Hepatocyte (in vitro differentiated cells): ENCODE data around the gene KYAT1. TPM values are rescaled to one million over a fixed set of nuclear protein-coding genes. Genes with fewer than 3 reads are reported as not detected.
A peak's percentile ranks its signal among the peaks of the same experiment; 100 is the strongest.

Source experiments
- DNase-seq: peaks from one replicate; pipeline ENCODE4 v3.0.0-alpha.2; 2016; ENCODE audit warnings: low spot score
- H2AFZ ChIP-seq: fragments of 200-600 bp; sonication (generic); 2 replicates; pipeline ENCODE4 v1.6.0; 2016; ENCODE audit warnings: antibody characterized with exemption, mild to moderate bottlenecking
- H3K27ac ChIP-seq: fragments of 200-600 bp; sonication (generic); 2 replicates; pipeline ENCODE4 v1.5.1; 2016; ENCODE audit warnings: mild to moderate bottlenecking
- H3K27me3 ChIP-seq: fragments of 200-600 bp; sonication (generic); 2 replicates; pipeline ENCODE4 v1.6.1; 2016
- H3K36me3 ChIP-seq: fragments of 200-600 bp; sonication (generic); replicated peaks from 2 replicates; pipeline ENCODE4 v1.5.1; 2016; ENCODE audit warnings: low read depth; ENCODE audit not compliant: insufficient read depth
- H3K4me1 ChIP-seq: fragments of 200-600 bp; sonication (generic); 2 replicates; pipeline ENCODE4 v1.5.1; 2016; ENCODE audit warnings: mild to moderate bottlenecking, moderate library complexity; ENCODE audit not compliant: insufficient read depth
- H3K4me2 ChIP-seq: fragments of 200-600 bp; sonication (generic); 2 replicates; pipeline ENCODE4 v1.6.0; 2016
- H3K4me3 ChIP-seq: fragments of 200-600 bp; sonication (generic); 2 replicates; pipeline ENCODE4 v1.5.1; 2016; ENCODE audit warnings: mild to moderate bottlenecking
- H3K79me2 ChIP-seq: fragments of 200-600 bp; sonication (generic); 2 replicates; pipeline ENCODE4 v1.6.0; 2017; ENCODE audit warnings: mild to moderate bottlenecking
- H3K9me2 ChIP-seq: fragments of 200-600 bp; sonication (generic); replicated peaks from 2 replicates; pipeline ENCODE4 v1.6.0; 2017; ENCODE audit warnings: mild to moderate bottlenecking; ENCODE audit not compliant: insufficient read depth
- H3K9me3 ChIP-seq: fragments of 200-600 bp; sonication (generic); 2 replicates; pipeline ENCODE4 v1.5.1; 2016; ENCODE audit warnings: low read depth, mild to moderate bottlenecking
- H4K20me1 ChIP-seq: fragments of 200-600 bp; sonication (generic); 2 replicates; pipeline ENCODE4 v1.6.0; 2016; ENCODE audit warnings: mild to moderate bottlenecking; ENCODE audit not compliant: insufficient read depth, poor library complexity, severe bottlenecking
- CTCF ChIP-seq: fragments of 200-600 bp; sonication (generic); IDR thresholded peaks from 2 replicates; pipeline ENCODE4 v1.5.1; 2016; ENCODE audit warnings: antibody characterized with exemption, mild to moderate bottlenecking; ENCODE audit not compliant: poor library complexity
- EZH2 ChIP-seq: fragments of 200-600 bp; sonication (generic); IDR thresholded peaks from 2 replicates; pipeline ENCODE4 v1.6.1; 2016; ENCODE audit warnings: antibody characterized with exemption, mild to moderate bottlenecking, borderline replicate concordance
- EZH2phosphoT487 ChIP-seq: fragments of 200-600 bp; sonication (generic); IDR thresholded peaks from one replicate; pipeline ENCODE4 v1.6.1; 2018; ENCODE audit warnings: antibody characterized with exemption, mild to moderate bottlenecking, low read depth, moderate library complexity; ENCODE audit not compliant: unreplicated experiment, severe bottlenecking
- WGBS: methylation state at CpG from one replicate; pipeline ENCODE4 v1.1.6; 2016; ENCODE audit warnings: low lambda C conversion rate; ENCODE audit errors: missing lambda C conversion rate; 5-methylcytosine and 5-hydroxymethylcytosine counted together
- polyA plus RNA-seq: library from polyadenylated mRNA; unstranded; fragments of >200 nt; fragmentation: Nextera tagmentation; extraction: Ambion mirVana; gene quantifications from 2 replicates; pipeline ENCODE4 v1.2.1, GENCODE V29; 2016
- total RNA-seq: library from RNA; depleted of rRNA; stranded (reverse); fragments of >200 nt; gene quantifications from 2 replicates; pipeline ENCODE4 v1.2.3, GENCODE V29; 2014

KYAT1 gene
- total and polyA plus RNA-seq, 2 experiments from 2014 or later = 5.1 to 8.7 TPM

GRCh38 chr9:128917151-128917849 lies 35.5 kb upstream of the KYAT1 start:
- H3K4me3 ChIP-seq = no peak overlapping the region
- peaks cover 37% of the 10 kb centered on the region for H3K4me1 ChIP-seq
- H3K4me2 ChIP-seq = no peak overlapping the region
- H3K9me2 ChIP-seq = no peaks in the 10 kb centered on the region
- TF ChIP-seq EZH2 (no peak), EZH2phosphoT487 (no peak), CTCF (no peak)
- DNase-seq = no peak
- H3K27ac ChIP-seq = peak overlapping the region; percentile 21
- H2AFZ ChIP-seq = no peak overlapping the region
- H3K27me3 ChIP-seq = no peaks in the 10 kb centered on the region
- H3K79me2 ChIP-seq = peaks cover 21% of the 10 kb centered on the region
- WGBS = 88% methylated on average over 26 of the region's 26 CpGs
- no peaks in the 10 kb centered on the region for H3K36me3 ChIP-seq
- H3K9me3 ChIP-seq = no peaks in the 10 kb centered on the region
- H4K20me1 ChIP-seq = no peaks in the 10 kb centered on the region

DNA sequence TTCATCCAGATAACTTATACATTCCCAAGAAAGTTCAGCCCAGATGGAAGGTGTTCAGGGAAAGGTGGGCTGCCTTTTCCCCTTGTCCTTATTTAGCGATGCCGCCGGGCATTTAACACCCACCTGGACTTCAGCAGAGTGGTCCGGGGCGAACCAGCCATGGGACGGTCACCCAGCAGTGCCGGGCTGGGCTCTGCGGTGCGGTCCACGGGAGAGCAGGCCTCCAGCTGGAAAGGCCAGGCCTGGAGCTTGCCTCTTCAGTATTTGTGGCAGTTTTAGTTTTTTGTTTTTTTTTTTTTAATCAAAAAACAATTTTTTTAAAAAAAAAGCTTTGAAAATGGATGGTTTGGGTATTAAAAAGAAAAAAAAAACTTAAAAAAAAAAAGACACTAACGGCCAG lies 35.0 kb upstream of the KYAT1 start:
- H3K4me1 ChIP-seq = peaks cover 39% of the 10 kb centered on the region
- no peaks in the 10 kb centered on the region for H3K9me2 ChIP-seq
- peaks cover 26% of the 10 kb centered on the region for H3K79me2 ChIP-seq
- no peak overlapping the region for H3K4me2 ChIP-seq
- no peak for DNase-seq
- H3K27me3 ChIP-seq = no peaks in the 10 kb centered on the region
- 97% methylated on average over 11 of the region's 11 CpGs for WGBS
- no peaks in the 10 kb centered on the region for H4K20me1 ChIP-seq
- H3K27ac ChIP-seq = peak overlapping the region; percentile 21
- no peaks in the 10 kb centered on the region for H3K9me3 ChIP-seq
- H2AFZ ChIP-seq = no peak overlapping the region
- H3K36me3 ChIP-seq = no peaks in the 10 kb centered on the region
- TF ChIP-seq EZH2 (no peak), EZH2phosphoT487 (no peak), CTCF (no peak)
- no peak overlapping the region for H3K4me3 ChIP-seq

GRCh38 chr9:128916204-128916603 lies 34.5 kb upstream of the KYAT1 start:
- Histone ChIP-seq H3K27ac (no peak overlapping the region), H3K27me3 (no peaks in the 10 kb centered on the region), H3K4me2 (no peak overlapping the region), H3K9me3 (no peaks in the 10 kb centered on the region), H3K79me2 (peaks cover 32% of the 10 kb centered on the region), H3K4me3 (no peak overlapping the region), H4K20me1 (no peaks in the 10 kb centered on the region), H3K9me2 (no peaks in the 10 kb centered on the region), H3K36me3 (no peaks in the 10 kb centered on the region), H3K4me1 (peaks cover 39% of the 10 kb centered on the region), H2AFZ (no peak overlapping the region)
- 88% methylated on average over 18 of the region's 18 CpGs for WGBS
- TF ChIP-seq EZH2 (no peak), CTCF (no peak), EZH2phosphoT487 (no peak)
- no peak for DNase-seq
